Dedifferentiated amniotic fluid mesenchymal stem cell (primary cell): Measurements from ENCODE around the gene RYR2.

ENCODE experiments used
- DNase-seq: peaks from one replicate; pipeline ENCODE4 v3.0.0-alpha.2; 2016; ENCODE audit errors: extremely low spot score

Gene RYR2

GRCh38 chr1:237655778-237656177 is 613.8 kb downstream of the RYR2 start:
- no peak for DNase-seq

- DNase-seq, result no peak
These were observed 622.4 kb downstream of the RYR2 start for GRCh38 chr1:237664348-237664747.

- no peak for DNase-seq
These were observed 628.3 kb downstream of the RYR2 start for GRCh38 chr1:237670302-237670701.

GRCh38 chr1:237671262-237671661 is 629.3 kb downstream of the RYR2 start:
- DNase-seq, result no peak

GRCh38 chr1:237671935-237672334 is 630.0 kb downstream of the RYR2 start:
- no peak for DNase-seq

GRCh38 chr1:237672748-237673147 is 630.8 kb downstream of the RYR2 start:
- DNase-seq, result no peak

GRCh38 chr1:237673631-237674030 is 631.6 kb downstream of the RYR2 start:
- DNase-seq, result no peak

GRCh38 chr1:237677979-237678378 is 636.0 kb downstream of the RYR2 start:
- DNase-seq, result peak; percentile 76

- DNase-seq, result no peak
These were observed 637.7 kb downstream of the RYR2 start for GRCh38 chr1:237679687-237680086.

GRCh38 chr1:237681210-237681609 is 639.2 kb downstream of the RYR2 start:
- DNase-seq, result no peak

GRCh38 chr1:237684236-237684635 is 642.3 kb downstream of the RYR2 start:
- no peak for DNase-seq

- no peak for DNase-seq
These were observed 643.6 kb downstream of the RYR2 start for GRCh38 chr1:237685551-237685950.

- no peak for DNase-seq
These were observed 645.8 kb downstream of the RYR2 start for GRCh38 chr1:237687804-237688203.

- no peak for DNase-seq
These were observed 648.7 kb downstream of the RYR2 start for GRCh38 chr1:237690656-237691055.

GRCh38 chr1:237692255-237692654 is 650.3 kb downstream of the RYR2 start:
- DNase-seq, result no peak

- no peak for DNase-seq
These were observed 653.9 kb downstream of the RYR2 start for GRCh38 chr1:237695878-237696277.

- no peak for DNase-seq
These were observed 658.2 kb downstream of the RYR2 start for GRCh38 chr1:237700181-237700580.

- DNase-seq, result no peak
These were observed 659.5 kb downstream of the RYR2 start for GRCh38 chr1:237701534-237701933.

- no peak for DNase-seq
These were observed 660.2 kb downstream of the RYR2 start for GRCh38 chr1:237702161-237702560.

- DNase-seq, result no peak
These were observed 663.5 kb downstream of the RYR2 start for GRCh38 chr1:237705462-237705861.

- no peak for DNase-seq
These were observed 667.4 kb downstream of the RYR2 start for GRCh38 chr1:237709355-237709754.

- DNase-seq, result no peak
These were observed 669.3 kb downstream of the RYR2 start for GRCh38 chr1:237711281-237711680.

GRCh38 chr1:237712082-237712481 is 670.1 kb downstream of the RYR2 start:
- no peak for DNase-seq

- no peak for DNase-seq
These were observed 670.7 kb downstream of the RYR2 start for GRCh38 chr1:237712586-237713157.
